ENCODE results near the gene DCAF12.

- no peak for TF ChIP-seq POLR2A (IDR thresholded peaks at IDR 0.05)
- TF ChIP-seq CTCF (IDR thresholded peaks at IDR 0.05 in 8 of 11, conservative IDR thresholded peaks at IDR 0.05 in 3 of 11), result no peak
These were observed 28.6 kb downstream of the DCAF12 start for GRCh38 chr9:34097865-34098264.
